Osteocyte (in vitro differentiated cells): ENCODE measurements around the gene QRFP. TPM values are rescaled to one million over a fixed set of nuclear protein-coding genes. Genes with fewer than 3 reads are reported as not detected.

Experiments used
- DNase-seq: peaks from one replicate; pipeline ENCODE4 v3.0.0; 2021; ENCODE audit warnings: mixed read lengths; ENCODE audit not compliant: unreplicated experiment; ENCODE audit errors: extremely low spot score
- H3K27ac Mint-ChIP-seq: one replicate; pipeline ENCODE4 v1.8.0; 2021; ENCODE audit warnings: mild to moderate bottlenecking, mixed read lengths; ENCODE audit not compliant: unreplicated experiment
- H3K27me3 Mint-ChIP-seq: one replicate; pipeline ENCODE4 v1.8.0; 2021; ENCODE audit warnings: mixed read lengths; ENCODE audit not compliant: unreplicated experiment
- H3K36me3 Mint-ChIP-seq: one replicate; pipeline ENCODE4 v1.8.0; 2021; ENCODE audit warnings: mixed read lengths; ENCODE audit not compliant: unreplicated experiment
- H3K4me1 Mint-ChIP-seq: one replicate; pipeline ENCODE4 v1.8.0; 2021; ENCODE audit warnings: mixed read lengths; ENCODE audit not compliant: unreplicated experiment
- H3K4me3 Mint-ChIP-seq: one replicate; pipeline ENCODE4 v1.8.0; 2021; ENCODE audit warnings: mild to moderate bottlenecking, moderate library complexity, mixed read lengths; ENCODE audit not compliant: unreplicated experiment
- H3K9me3 Mint-ChIP-seq: one replicate; pipeline ENCODE4 v1.8.0; 2021; ENCODE audit warnings: mixed read lengths; ENCODE audit not compliant: unreplicated experiment
- total RNA-seq: library from RNA; stranded (reverse); gene quantifications from 2 replicates; pipeline ENCODE4 v1.2.1, GENCODE V29; 2021
- TF ChIP-seq, protein P1 (sequence below): fragments of 200-600 bp; sonication (generic); IDR thresholded peaks from 2 replicates; pipeline ENCODE4 v1.5.0; 2021; ENCODE audit warnings: antibody characterized with exemption, mild to moderate bottlenecking, moderate library complexity

The QRFP gene
- total RNA-seq, 1 donor from 2014 or later: not detected

- Mint-ChIP-seq H3K4me3 (no peak overlapping the region), H3K4me1 (peaks cover 15% of the 10 kb centered on the region), H3K27ac (no peak overlapping the region), H3K27me3 (peaks cover 10% of the 10 kb centered on the region), H3K9me3 (no peaks in the 10 kb centered on the region), H3K36me3 (no peaks in the 10 kb centered on the region)
- TF ChIP-seq, protein P1, sequence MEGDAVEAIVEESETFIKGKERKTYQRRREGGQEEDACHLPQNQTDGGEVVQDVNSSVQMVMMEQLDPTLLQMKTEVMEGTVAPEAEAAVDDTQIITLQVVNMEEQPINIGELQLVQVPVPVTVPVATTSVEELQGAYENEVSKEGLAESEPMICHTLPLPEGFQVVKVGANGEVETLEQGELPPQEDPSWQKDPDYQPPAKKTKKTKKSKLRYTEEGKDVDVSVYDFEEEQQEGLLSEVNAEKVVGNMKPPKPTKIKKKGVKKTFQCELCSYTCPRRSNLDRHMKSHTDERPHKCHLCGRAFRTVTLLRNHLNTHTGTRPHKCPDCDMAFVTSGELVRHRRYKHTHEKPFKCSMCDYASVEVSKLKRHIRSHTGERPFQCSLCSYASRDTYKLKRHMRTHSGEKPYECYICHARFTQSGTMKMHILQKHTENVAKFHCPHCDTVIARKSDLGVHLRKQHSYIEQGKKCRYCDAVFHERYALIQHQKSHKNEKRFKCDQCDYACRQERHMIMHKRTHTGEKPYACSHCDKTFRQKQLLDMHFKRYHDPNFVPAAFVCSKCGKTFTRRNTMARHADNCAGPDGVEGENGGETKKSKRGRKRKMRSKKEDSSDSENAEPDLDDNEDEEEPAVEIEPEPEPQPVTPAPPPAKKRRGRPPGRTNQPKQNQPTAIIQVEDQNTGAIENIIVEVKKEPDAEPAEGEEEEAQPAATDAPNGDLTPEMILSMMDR: no peak
- no peak for DNase-seq
Measured at GRCh38 chr9:130925050-130925678, 28.6 kb upstream of the QRFP start.

DNA sequence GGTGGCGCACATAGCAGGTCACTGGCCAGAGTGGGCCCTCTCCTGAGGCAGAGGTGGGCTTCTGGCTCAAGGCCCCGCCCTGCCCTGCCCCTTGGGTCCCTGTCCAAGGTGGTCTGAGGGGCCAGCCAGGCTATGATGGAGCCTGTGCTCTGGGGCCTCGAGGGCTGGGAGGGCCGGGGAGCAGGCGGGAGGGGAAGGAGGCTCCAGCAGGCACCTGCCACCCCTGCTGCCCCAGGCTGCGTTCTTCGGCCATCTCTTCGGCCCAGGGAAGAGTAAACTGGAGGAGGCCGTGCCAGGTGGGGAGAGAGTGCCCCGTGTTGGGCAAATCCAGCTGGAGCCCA, 27.8 kb upstream of the QRFP start:
- TF ChIP-seq, protein P1: no peak
- Mint-ChIP-seq H3K27ac (no peak overlapping the region), H3K36me3 (no peaks in the 10 kb centered on the region), H3K4me1 (peaks cover 15% of the 10 kb centered on the region), H3K27me3 (peaks cover 10% of the 10 kb centered on the region), H3K4me3 (no peak overlapping the region), H3K9me3 (no peaks in the 10 kb centered on the region)
- DNase-seq: no peak

GRCh38 chr9:130923611-130924447, 27.2 kb upstream of the QRFP start:
- Mint-ChIP-seq H3K9me3 (no peaks in the 10 kb centered on the region), H3K27me3 (peaks cover 10% of the 10 kb centered on the region), H3K4me3 (no peak overlapping the region), H3K4me1 (peaks cover 15% of the 10 kb centered on the region), H3K27ac (no peak overlapping the region), H3K36me3 (no peaks in the 10 kb centered on the region)
- no peak for DNase-seq
- TF ChIP-seq, protein P1: no peak

DNA sequence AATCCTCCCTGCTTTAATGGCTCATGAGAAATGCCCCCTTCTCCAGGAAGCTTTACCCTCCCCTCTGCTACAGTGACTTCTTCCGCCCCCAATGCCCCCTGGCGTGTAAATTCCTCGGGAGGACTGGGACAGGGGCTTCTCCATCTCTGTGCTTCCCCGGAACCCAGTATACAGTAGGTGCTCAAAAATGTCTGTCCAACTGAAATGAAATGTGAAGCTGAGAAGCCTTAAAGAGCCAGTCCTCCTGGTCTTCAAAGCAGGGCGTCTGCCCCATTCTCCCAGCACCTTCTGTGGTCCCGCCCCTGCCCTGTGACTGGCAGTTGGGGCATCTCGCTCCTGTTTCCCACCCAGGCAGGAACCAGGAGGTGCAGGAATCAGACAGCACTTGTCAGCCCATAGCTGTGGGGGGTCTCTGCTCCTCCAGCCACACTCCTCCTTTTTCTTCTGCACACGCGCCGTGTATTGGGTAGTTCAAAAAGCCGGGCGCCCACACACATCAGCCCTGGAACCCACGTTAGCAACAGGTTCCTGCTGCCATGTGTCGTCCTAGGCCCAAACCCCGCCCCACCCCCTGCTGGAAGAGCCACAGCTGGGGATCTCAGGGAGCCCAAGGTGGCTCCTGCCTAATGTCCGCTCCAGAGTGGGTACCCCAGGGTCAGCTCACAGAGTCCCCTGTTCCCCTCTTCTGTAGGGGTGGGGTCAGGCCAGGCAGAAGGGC, 26.4 kb upstream of the QRFP start:
- H3K27me3 Mint-ChIP-seq: peaks cover 10% of the 10 kb centered on the region
- H3K4me1 Mint-ChIP-seq: peaks cover 10% of the 10 kb centered on the region
- H3K27ac Mint-ChIP-seq: no peak overlapping the region
- no peaks in the 10 kb centered on the region for H3K36me3 Mint-ChIP-seq
- H3K9me3 Mint-ChIP-seq: no peaks in the 10 kb centered on the region
- no peak overlapping the region for H3K4me3 Mint-ChIP-seq
- DNase-seq: no peak
- TF ChIP-seq, protein P1: no peak
